Endodermal cell (in vitro differentiated cells): Measurements from ENCODE around the gene ELP4. TPM values are rescaled to one million over a fixed set of nuclear protein-coding genes. Genes with fewer than 3 reads are reported as not detected.

ENCODE experiments used
- DNase-seq: peaks from one replicate; pipeline ENCODE4 v3.0.0-alpha.2; 2017
- H3K27ac ChIP-seq: 2 replicates; pipeline ENCODE4 v1.5.1; 2013; ENCODE audit warnings: mild to moderate bottlenecking, low read depth, low read length, moderate library complexity
- H3K27me3 ChIP-seq: 2 replicates; pipeline ENCODE4 v1.6.1; 2013; ENCODE audit warnings: mild to moderate bottlenecking, low read length, moderate library complexity; ENCODE audit not compliant: insufficient read depth, control insufficient read depth, poor library complexity, severe bottlenecking
- H3K36me3 ChIP-seq: 2 replicates; pipeline ENCODE4 v1.7.0; 2013; ENCODE audit warnings: mild to moderate bottlenecking, low read length, moderate library complexity; ENCODE audit not compliant: control insufficient read depth, insufficient read depth
- H3K4me1 ChIP-seq: one replicate; pipeline ENCODE4 v1.7.0; 2013; ENCODE audit warnings: low read length; ENCODE audit not compliant: control insufficient read depth, insufficient read depth
- H3K4me3 ChIP-seq: 2 replicates; pipeline ENCODE4 v1.5.1; 2013; ENCODE audit warnings: mild to moderate bottlenecking, low read length, moderate library complexity
- H3K9ac ChIP-seq: 2 replicates; pipeline ENCODE4 v1.6.1; 2013; ENCODE audit warnings: mild to moderate bottlenecking, low read length, moderate library complexity; ENCODE audit not compliant: poor library complexity, severe bottlenecking; ENCODE audit errors: extremely low read depth
- H3K9me3 ChIP-seq: 2 replicates; pipeline ENCODE4 v1.6.1; 2013; ENCODE audit warnings: mild to moderate bottlenecking, low read length, moderate library complexity; ENCODE audit not compliant: control insufficient read depth
- H3K27ac Mint-ChIP-seq: 2 replicates; pipeline ENCODE4 v1.8.0; 2020; ENCODE audit warnings: mixed read lengths
- H3K27me3 Mint-ChIP-seq: 2 replicates; pipeline ENCODE4 v1.8.0; 2021; ENCODE audit warnings: mild to moderate bottlenecking, mixed read lengths; ENCODE audit not compliant: insufficient read depth
- H3K36me3 Mint-ChIP-seq: 2 replicates; pipeline ENCODE4 v1.8.0; 2020; ENCODE audit warnings: low read depth, mixed read lengths
- H3K4me1 Mint-ChIP-seq: 2 replicates; pipeline ENCODE4 v1.8.0; 2020; ENCODE audit warnings: mixed read lengths
- H3K4me3 Mint-ChIP-seq: 2 replicates; pipeline ENCODE4 v1.8.0; 2020; ENCODE audit warnings: mild to moderate bottlenecking, moderate library complexity, mixed read lengths
- H3K9me3 Mint-ChIP-seq: 2 replicates; pipeline ENCODE4 v1.8.0; 2020; ENCODE audit warnings: mild to moderate bottlenecking, mixed read lengths
- WGBS, 2 experiments: methylation state at CpG; one replicate each; pipeline versions ENCODE4 v1.1.5 to v1.1.7; 2013; ENCODE audit warnings: missing lambda C conversion rate in 2 of 2, mixed read lengths in 1 of 2; ENCODE audit not compliant: insufficient coverage in 1 of 2, insufficient read length in 1 of 2; 5-methylcytosine and 5-hydroxymethylcytosine counted together
- total RNA-seq, 2 donors: library from RNA; stranded (reverse); fragmentation: NEBNext Ultra II Directional in 1 of 2; extraction: Animal tissue kit (Norgen Biotek cat#: 25700) in 1 of 2; gene quantifications; 2 replicates in 1 of 2; 3 replicates in 1 of 2; pipeline ENCODE4 v1.2.1, GENCODE V29; 2021
- TF ChIP-seq, protein P1 (sequence below): fragments of 200-600 bp; sonication (generic); conservative IDR thresholded peaks from 2 replicates; pipeline ENCODE4 v1.5.0; 2021; ENCODE audit warnings: antibody characterized with exemption, mild to moderate bottlenecking

Gene ELP4
- total RNA-seq, 2 donors from 2014 or later = 19.1 to 25.2 TPM

DNA sequence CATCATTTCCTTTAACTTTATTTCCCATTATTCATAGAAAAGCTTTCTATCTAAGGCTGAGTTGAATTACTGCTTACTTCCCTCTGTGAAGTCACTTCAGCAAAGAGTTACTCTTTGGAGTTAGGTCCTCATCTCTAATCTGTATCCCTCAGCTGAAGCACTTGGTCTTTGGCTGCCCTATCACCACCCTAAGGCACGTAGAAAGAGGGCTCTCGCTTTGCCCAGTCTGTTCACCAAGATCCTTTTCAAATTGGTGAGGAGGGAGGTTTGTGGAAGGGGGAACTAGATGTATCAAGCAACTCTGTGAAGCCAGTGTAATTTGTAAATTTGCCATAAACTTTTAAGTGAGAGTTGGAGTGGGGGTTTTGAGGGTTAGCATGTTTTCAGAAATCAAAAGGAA, 258.1 kb downstream of the ELP4 start:
- no peak overlapping the region for H3K9ac ChIP-seq
- no peak overlapping the region for H3K27ac Mint-ChIP-seq
- no peak for DNase-seq
- peaks cover 14% of the 10 kb centered on the region for H3K4me1 Mint-ChIP-seq
- no peaks in the 10 kb centered on the region for H3K36me3 Mint-ChIP-seq
- H3K36me3 ChIP-seq = no peaks in the 10 kb centered on the region
- TF ChIP-seq, protein P1, sequence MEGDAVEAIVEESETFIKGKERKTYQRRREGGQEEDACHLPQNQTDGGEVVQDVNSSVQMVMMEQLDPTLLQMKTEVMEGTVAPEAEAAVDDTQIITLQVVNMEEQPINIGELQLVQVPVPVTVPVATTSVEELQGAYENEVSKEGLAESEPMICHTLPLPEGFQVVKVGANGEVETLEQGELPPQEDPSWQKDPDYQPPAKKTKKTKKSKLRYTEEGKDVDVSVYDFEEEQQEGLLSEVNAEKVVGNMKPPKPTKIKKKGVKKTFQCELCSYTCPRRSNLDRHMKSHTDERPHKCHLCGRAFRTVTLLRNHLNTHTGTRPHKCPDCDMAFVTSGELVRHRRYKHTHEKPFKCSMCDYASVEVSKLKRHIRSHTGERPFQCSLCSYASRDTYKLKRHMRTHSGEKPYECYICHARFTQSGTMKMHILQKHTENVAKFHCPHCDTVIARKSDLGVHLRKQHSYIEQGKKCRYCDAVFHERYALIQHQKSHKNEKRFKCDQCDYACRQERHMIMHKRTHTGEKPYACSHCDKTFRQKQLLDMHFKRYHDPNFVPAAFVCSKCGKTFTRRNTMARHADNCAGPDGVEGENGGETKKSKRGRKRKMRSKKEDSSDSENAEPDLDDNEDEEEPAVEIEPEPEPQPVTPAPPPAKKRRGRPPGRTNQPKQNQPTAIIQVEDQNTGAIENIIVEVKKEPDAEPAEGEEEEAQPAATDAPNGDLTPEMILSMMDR = no peak
- H3K4me1 ChIP-seq = no peaks in the 10 kb centered on the region
- H3K9me3 ChIP-seq = no peaks in the 10 kb centered on the region
- WGBS, 2 experiments = 83% methylated on average over 2 of the region's 2 CpGs; no CpG with 5 or more reads in 1 of the 2 experiments
- H3K27me3 Mint-ChIP-seq = no peaks in the 10 kb centered on the region
- H3K9me3 Mint-ChIP-seq = no peaks in the 10 kb centered on the region
- H3K27me3 ChIP-seq = no peaks in the 10 kb centered on the region
- H3K27ac ChIP-seq = no peak overlapping the region
- H3K4me3 ChIP-seq = no peak overlapping the region
- no peak overlapping the region for H3K4me3 Mint-ChIP-seq

DNA sequence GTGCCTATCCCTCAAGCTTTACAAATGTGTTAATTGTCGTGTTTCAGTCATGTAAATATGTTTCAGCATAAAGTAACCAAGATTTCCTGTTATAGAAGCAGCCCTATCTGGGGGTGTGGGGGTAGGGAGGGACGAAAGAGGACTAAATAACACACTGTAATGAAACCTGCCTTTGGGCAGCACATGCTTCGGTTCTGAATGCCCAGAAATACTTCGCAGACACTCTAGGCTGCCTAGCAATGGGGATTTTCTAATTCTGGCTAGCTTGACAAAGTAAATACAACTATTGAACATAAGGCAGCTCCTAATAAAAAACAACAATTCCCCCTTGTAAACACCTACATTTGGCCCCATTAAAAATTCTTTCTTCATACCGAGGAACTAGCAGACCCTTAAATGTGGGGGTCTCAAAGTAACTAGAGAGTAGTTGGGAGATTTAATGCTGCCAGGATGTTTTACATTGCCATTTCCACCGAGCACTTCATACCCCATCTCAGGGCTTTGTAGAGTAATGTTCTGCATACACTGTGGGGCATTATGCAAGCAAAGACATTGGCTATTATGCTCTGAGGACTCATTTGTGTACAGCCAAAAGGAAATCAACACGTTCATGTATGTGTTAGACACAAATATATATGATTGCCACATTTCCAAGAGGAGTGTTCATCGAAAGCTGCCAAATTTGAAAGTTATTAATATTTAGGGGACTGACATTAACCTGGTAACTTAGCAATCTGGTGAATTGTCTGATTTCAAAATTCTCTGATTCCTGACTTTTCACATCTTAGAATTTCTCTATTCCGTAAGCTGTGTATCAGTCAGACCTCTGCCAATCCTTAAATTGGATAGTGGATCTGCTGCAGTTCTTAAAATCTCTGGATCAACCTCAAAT, 259.4 kb downstream of the ELP4 start:
- no peaks in the 10 kb centered on the region for H3K4me1 ChIP-seq
- no peak overlapping the region for H3K27ac Mint-ChIP-seq

DNA sequence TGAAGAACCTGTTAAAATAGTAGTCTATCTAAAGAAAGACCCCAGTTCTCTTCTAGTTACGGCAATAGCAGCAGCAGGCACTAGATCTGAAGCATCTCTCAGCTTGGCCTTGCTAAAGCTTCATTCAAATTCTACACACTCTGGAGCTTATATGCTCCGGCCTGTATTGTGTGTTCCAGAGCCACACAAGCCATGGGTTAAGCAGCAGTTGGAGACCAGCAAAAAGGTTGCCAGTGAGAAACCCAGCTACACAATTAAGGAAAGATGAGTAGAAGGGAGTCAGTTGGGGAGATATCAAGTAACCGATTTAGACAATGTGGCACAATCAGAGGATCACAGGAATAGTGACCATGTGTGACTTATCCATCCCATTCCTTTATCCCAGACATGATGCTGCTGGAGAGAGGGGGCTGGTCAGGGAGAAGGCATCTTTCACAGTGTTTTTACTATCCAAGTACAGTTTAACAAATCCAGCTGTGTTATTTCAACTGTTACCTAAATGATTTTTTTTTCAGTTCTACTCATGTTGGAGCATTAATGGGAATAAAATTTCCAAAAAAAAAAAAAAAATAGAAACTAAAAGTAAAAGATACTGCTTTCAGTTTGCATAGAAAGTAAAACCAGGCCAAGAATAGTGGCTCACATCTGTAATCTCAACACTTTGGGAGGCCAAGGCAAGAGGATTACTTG, 260.6 kb downstream of the ELP4 start:
- peaks cover 13% of the 10 kb centered on the region for H3K4me1 Mint-ChIP-seq
- no peaks in the 10 kb centered on the region for H3K36me3 Mint-ChIP-seq
- Histone ChIP-seq H3K27me3 (no peaks in the 10 kb centered on the region), H3K27ac (no peak overlapping the region), H3K36me3 (no peaks in the 10 kb centered on the region), H3K4me1 (no peaks in the 10 kb centered on the region), H3K9me3 (no peaks in the 10 kb centered on the region), H3K4me3 (no peak overlapping the region), H3K9ac (no peak overlapping the region)
- WGBS, 2 experiments = 96 to 100% methylated on average over 1 to 3 of the region's 3 CpGs
- H3K4me3 Mint-ChIP-seq = no peak overlapping the region
- no peak overlapping the region for H3K27ac Mint-ChIP-seq
- TF ChIP-seq, protein P1 = no peak
- H3K9me3 Mint-ChIP-seq = no peaks in the 10 kb centered on the region
- no peaks in the 10 kb centered on the region for H3K27me3 Mint-ChIP-seq
- DNase-seq = no peak

More for the DNA sequence above, 259.4 kb downstream of the ELP4 start:
- H3K4me3 Mint-ChIP-seq = no peak overlapping the region
- no peaks in the 10 kb centered on the region for H3K9me3 Mint-ChIP-seq
- Histone ChIP-seq H3K27ac (no peak overlapping the region), H3K9me3 (no peaks in the 10 kb centered on the region), H3K9ac (no peak overlapping the region), H3K4me3 (no peak overlapping the region), H3K27me3 (no peaks in the 10 kb centered on the region), H3K36me3 (no peaks in the 10 kb centered on the region)
- H3K4me1 Mint-ChIP-seq = peaks cover 13% of the 10 kb centered on the region
- WGBS, 2 experiments = 0 to 72% methylated on average over 1 to 9 of the region's 9 CpGs
- no peak for DNase-seq
- no peaks in the 10 kb centered on the region for H3K27me3 Mint-ChIP-seq
- TF ChIP-seq, protein P1 = no peak
- H3K36me3 Mint-ChIP-seq = no peaks in the 10 kb centered on the region
